H9 (cell line): ENCODE results near the gene ARHGAP22. TPM values are rescaled to one million over a fixed set of nuclear protein-coding genes. Genes with fewer than 3 reads are reported as not detected.

Experiments used
- DNase-seq: peaks from one replicate; pipeline ENCODE4 v3.0.0-alpha.2; 2017
- H2AFZ ChIP-seq: one replicate; pipeline ENCODE4 v1.6.1; 2013; ENCODE audit warnings: mild to moderate bottlenecking, low read length, control low read depth, moderate library complexity
- H2AK5ac ChIP-seq: 2 replicates; pipeline ENCODE4 v1.6.1; 2013; ENCODE audit warnings: low read length, control low read depth, mixed read lengths; ENCODE audit not compliant: insufficient read length
- H2BK120ac ChIP-seq: one replicate; pipeline ENCODE4 v1.6.1; 2013; ENCODE audit warnings: low read depth, mild to moderate bottlenecking, low read length, control low read depth, inconsistent platforms; ENCODE audit not compliant: poor library complexity, severe bottlenecking
- H2BK12ac ChIP-seq: 2 replicates; pipeline ENCODE4 v1.6.1; 2013; ENCODE audit warnings: low read length, control low read depth, mixed read lengths, low read depth; ENCODE audit not compliant: insufficient read length
- H2BK15ac ChIP-seq: 2 replicates; pipeline ENCODE4 v1.6.1; 2013; ENCODE audit warnings: low read depth, low read length, control low read depth
- H2BK20ac ChIP-seq: one replicate; pipeline ENCODE4 v1.6.1; 2013; ENCODE audit warnings: low read depth, mild to moderate bottlenecking, low read length, control low read depth, inconsistent platforms; ENCODE audit not compliant: poor library complexity, severe bottlenecking
- H2BK5ac ChIP-seq: 2 replicates; pipeline ENCODE4 v1.6.1; 2013; ENCODE audit warnings: low read length, control low read depth, mixed read lengths; ENCODE audit not compliant: insufficient read length
- H3K14ac ChIP-seq: 2 replicates; pipeline ENCODE4 v1.6.1; 2013; ENCODE audit warnings: low read length, control low read depth; ENCODE audit not compliant: insufficient read depth
- H3K18ac ChIP-seq: 2 replicates; pipeline ENCODE4 v1.6.1; 2013; ENCODE audit warnings: low read depth, mild to moderate bottlenecking, mixed read lengths, low read length, control low read depth; ENCODE audit not compliant: insufficient read length
- H3K23ac ChIP-seq: 2 replicates; pipeline ENCODE4 v1.6.1; 2013; ENCODE audit warnings: low read length, control low read depth, mixed read lengths, low read depth; ENCODE audit not compliant: insufficient read length
- H3K23me2 ChIP-seq: 2 replicates; pipeline ENCODE4 v1.6.1; 2013; ENCODE audit warnings: low read depth, mild to moderate bottlenecking, mixed read lengths, low read length, control low read depth; ENCODE audit not compliant: insufficient read length, poor library complexity, severe bottlenecking
- H3K27ac ChIP-seq: 2 replicates; pipeline ENCODE4 v1.5.1; 2013; ENCODE audit warnings: low read length, control low read depth, mixed read lengths, low read depth; ENCODE audit not compliant: insufficient read length
- H3K27me3 ChIP-seq: 2 replicates; pipeline ENCODE4 v1.6.1; 2013; ENCODE audit warnings: low read length, control low read depth, inconsistent platforms; ENCODE audit not compliant: insufficient read depth
- H3K4ac ChIP-seq: 2 replicates; pipeline ENCODE4 v1.6.1; 2013; ENCODE audit warnings: low read depth, mild to moderate bottlenecking, control low read depth, inconsistent platforms, low read length, moderate library complexity
- H3K4me1 ChIP-seq: 2 replicates; pipeline ENCODE4 v1.6.1; 2013; ENCODE audit warnings: low read length, control low read depth, inconsistent platforms; ENCODE audit not compliant: insufficient read depth
- H3K4me2 ChIP-seq: 2 replicates; pipeline ENCODE4 v1.6.1; 2013; ENCODE audit warnings: low read length, control low read depth, mixed read lengths; ENCODE audit not compliant: insufficient read length, insufficient read depth
- H3K56ac ChIP-seq: 2 replicates; pipeline ENCODE4 v1.6.1; 2013; ENCODE audit warnings: low read depth, mild to moderate bottlenecking, mixed read lengths, low read length, control low read depth; ENCODE audit not compliant: insufficient read length
- H3K79me1 ChIP-seq: 2 replicates; pipeline ENCODE4 v1.6.1; 2013; ENCODE audit warnings: low read depth, mild to moderate bottlenecking, moderate library complexity, low read length, control low read depth, inconsistent platforms; ENCODE audit not compliant: insufficient read depth, poor library complexity, severe bottlenecking
- H3K79me2 ChIP-seq: 2 replicates; pipeline ENCODE4 v1.6.1; 2013; ENCODE audit warnings: low read length, control low read depth, inconsistent platforms; ENCODE audit not compliant: insufficient read depth
- H3K9ac ChIP-seq: 2 replicates; pipeline ENCODE4 v1.6.1; 2013; ENCODE audit warnings: low read length, control low read depth, mixed read lengths; ENCODE audit not compliant: insufficient read length; ENCODE audit errors: extremely low read depth
- H3K9me3 ChIP-seq: one replicate; pipeline ENCODE4 v1.6.1; 2013; ENCODE audit warnings: low read depth, low read length, inconsistent platforms; ENCODE audit not compliant: control insufficient read depth
- H3T11ph ChIP-seq: one replicate; pipeline ENCODE4 v1.6.1; 2013; ENCODE audit warnings: mild to moderate bottlenecking, low read length, control low read depth, inconsistent platforms
- H4K20me1 ChIP-seq: one replicate; pipeline ENCODE4 v1.6.1; 2013; ENCODE audit not compliant: control insufficient read depth, insufficient read length, insufficient read depth
- H4K5ac ChIP-seq: 2 replicates; pipeline ENCODE4 v1.6.1; 2013; ENCODE audit warnings: low read depth, mild to moderate bottlenecking, mixed read lengths, low read length, control low read depth; ENCODE audit not compliant: insufficient read length
- H4K8ac ChIP-seq: replicated peaks from 2 replicates; pipeline ENCODE4 v1.6.1; 2013; ENCODE audit warnings: low read length, control low read depth, mixed read lengths, low read depth; ENCODE audit not compliant: insufficient read length
- H4K91ac ChIP-seq: 2 replicates; pipeline ENCODE4 v1.6.1; 2013; ENCODE audit warnings: low read depth, mild to moderate bottlenecking, moderate library complexity, mixed read lengths, low read length, control low read depth; ENCODE audit not compliant: insufficient read length
- H3K27ac Mint-ChIP-seq, 3 experiments: 2 replicates in 2 of 3; 3 replicates in 1 of 3; pipeline ENCODE4 v1.8.0; 2020 to 2021; ENCODE audit warnings: mixed read lengths in 3 of 3, mild to moderate bottlenecking in 1 of 3, moderate library complexity in 1 of 3
- H3K27me3 Mint-ChIP-seq: 2 replicates; pipeline ENCODE4 v1.8.0; 2021; ENCODE audit warnings: low read depth, mild to moderate bottlenecking, moderate library complexity, mixed read lengths
- H3K36me3 Mint-ChIP-seq, 3 experiments: 2 replicates in 2 of 3; 3 replicates in 1 of 3; pipeline ENCODE4 v1.8.0; 2020 to 2021; ENCODE audit warnings: low read depth in 3 of 3, mixed read lengths in 3 of 3; ENCODE audit not compliant: insufficient read depth in 1 of 3
- H3K4me1 Mint-ChIP-seq, 2 experiments: 2 replicates each; pipeline ENCODE4 v1.8.0; 2020; ENCODE audit warnings: mixed read lengths in 2 of 2
- H3K4me3 Mint-ChIP-seq, 2 experiments: 2 replicates in 1 of 2; 3 replicates in 1 of 2; pipeline ENCODE4 v1.8.0; 2020 to 2021; ENCODE audit warnings: mild to moderate bottlenecking in 2 of 2, mixed read lengths in 2 of 2, moderate library complexity in 1 of 2
- H3K9me3 Mint-ChIP-seq, 2 experiments: 2 replicates in 1 of 2; 3 replicates in 1 of 2; pipeline ENCODE4 v1.8.0; 2020; ENCODE audit warnings: mild to moderate bottlenecking in 2 of 2, mixed read lengths in 2 of 2, moderate library complexity in 1 of 2
- WGBS: extraction: QIAGEN DNeasy Blood & Tissue Kit; methylation state at CpG from one replicate; pipeline ENCODE4 v1.1.7; 2013; ENCODE audit warnings: missing lambda C conversion rate, low lambda C conversion rate, mixed read lengths; ENCODE audit not compliant: insufficient read length; ENCODE audit errors: extremely low coverage; 5-methylcytosine and 5-hydroxymethylcytosine counted together
- total RNA-seq: library from RNA; stranded (reverse); gene quantifications from 2 replicates; pipeline ENCODE4 v1.2.1, GENCODE V29; 2021
- TF ChIP-seq, protein P1 (sequence below): fragments of 200-600 bp; sonication (generic); conservative IDR thresholded peaks from 3 replicates; pipeline ENCODE4 v1.8.0; 2021; ENCODE audit warnings: antibody characterized with exemption, mild to moderate bottlenecking

The ARHGAP22 gene
- total RNA-seq, 1 experiment from 2014 or later, result 7.4 TPM

DNA sequence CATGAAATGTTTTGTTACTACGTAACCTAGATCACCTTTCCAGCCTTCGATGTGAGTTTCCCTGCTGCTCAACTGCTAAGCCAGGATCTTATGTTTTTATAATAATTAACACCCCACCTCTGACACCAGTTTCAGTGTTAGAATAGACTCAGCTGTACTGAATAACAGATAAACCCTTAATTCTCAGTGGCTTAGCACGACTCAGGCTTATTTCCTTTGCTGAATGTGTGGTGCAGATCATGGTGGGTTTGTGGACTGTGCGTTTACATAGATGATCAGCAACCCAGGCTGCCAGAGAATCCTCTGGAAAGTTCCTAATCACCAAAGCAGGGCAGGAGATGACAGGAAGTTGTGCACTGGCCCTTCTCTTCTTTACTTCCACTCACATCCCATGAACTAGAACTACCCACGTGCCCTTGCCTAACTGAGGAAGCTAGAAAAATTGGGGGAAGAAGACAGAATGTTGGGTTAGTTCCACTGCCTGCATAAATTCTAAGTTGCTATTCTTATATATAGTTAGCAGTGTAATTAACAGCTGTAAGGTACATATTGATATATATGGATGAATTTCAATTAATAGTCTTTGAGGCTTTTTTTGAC is 186.6 kb downstream of the ARHGAP22 start:
- Mint-ChIP-seq H3K27me3 (no peaks in the 10 kb centered on the region), H3K27ac (peak overlapping the region in 2 of 3 experiments; percentile 3 to 95; a peak in 2 of 7 replicates), H3K4me3 (no peak overlapping the region), H3K4me1 (peaks cover 7 to 20% of the 10 kb centered on the region in 2 experiments), H3K36me3 (peaks cover 0 to 3% (median 2%) of the 10 kb centered on the region in 3 experiments; a peak in 3 of 7 replicates), H3K9me3 (no peaks in the 10 kb centered on the region)
- Histone ChIP-seq H2AFZ (no peak overlapping the region), H4K5ac (no peak overlapping the region), H3K23me2 (no peaks in the 10 kb centered on the region), H2AK5ac (no peak overlapping the region), H4K20me1 (no peaks in the 10 kb centered on the region), H3K79me1 (no peaks in the 10 kb centered on the region), H4K8ac (no peak overlapping the region), H2BK12ac (no peak overlapping the region), H2BK15ac (no peak overlapping the region), H3K14ac (no peak overlapping the region), H3K4me2 (no peak overlapping the region), H3T11ph (no peak overlapping the region), H2BK20ac (no peak overlapping the region), H3K18ac (no peak overlapping the region), H3K9me3 (no peaks in the 10 kb centered on the region), H3K9ac (no peak overlapping the region), H2BK120ac (no peak overlapping the region), H3K27ac (no peak overlapping the region), H2BK5ac (no peak overlapping the region), H3K23ac (no peak overlapping the region), H3K79me2 (no peaks in the 10 kb centered on the region), H3K4ac (no peak overlapping the region), H3K27me3 (no peaks in the 10 kb centered on the region), H4K91ac (no peak overlapping the region), H3K56ac (no peak overlapping the region), H3K4me1 (no peaks in the 10 kb centered on the region)
- WGBS, result no CpG with 5 or more reads among the region's 5 CpGs
- TF ChIP-seq, protein P1, sequence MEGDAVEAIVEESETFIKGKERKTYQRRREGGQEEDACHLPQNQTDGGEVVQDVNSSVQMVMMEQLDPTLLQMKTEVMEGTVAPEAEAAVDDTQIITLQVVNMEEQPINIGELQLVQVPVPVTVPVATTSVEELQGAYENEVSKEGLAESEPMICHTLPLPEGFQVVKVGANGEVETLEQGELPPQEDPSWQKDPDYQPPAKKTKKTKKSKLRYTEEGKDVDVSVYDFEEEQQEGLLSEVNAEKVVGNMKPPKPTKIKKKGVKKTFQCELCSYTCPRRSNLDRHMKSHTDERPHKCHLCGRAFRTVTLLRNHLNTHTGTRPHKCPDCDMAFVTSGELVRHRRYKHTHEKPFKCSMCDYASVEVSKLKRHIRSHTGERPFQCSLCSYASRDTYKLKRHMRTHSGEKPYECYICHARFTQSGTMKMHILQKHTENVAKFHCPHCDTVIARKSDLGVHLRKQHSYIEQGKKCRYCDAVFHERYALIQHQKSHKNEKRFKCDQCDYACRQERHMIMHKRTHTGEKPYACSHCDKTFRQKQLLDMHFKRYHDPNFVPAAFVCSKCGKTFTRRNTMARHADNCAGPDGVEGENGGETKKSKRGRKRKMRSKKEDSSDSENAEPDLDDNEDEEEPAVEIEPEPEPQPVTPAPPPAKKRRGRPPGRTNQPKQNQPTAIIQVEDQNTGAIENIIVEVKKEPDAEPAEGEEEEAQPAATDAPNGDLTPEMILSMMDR, result no peak
- no peak for DNase-seq
